Measurements from ENCODE around the gene ACCS.

Gene ACCS

DNA sequence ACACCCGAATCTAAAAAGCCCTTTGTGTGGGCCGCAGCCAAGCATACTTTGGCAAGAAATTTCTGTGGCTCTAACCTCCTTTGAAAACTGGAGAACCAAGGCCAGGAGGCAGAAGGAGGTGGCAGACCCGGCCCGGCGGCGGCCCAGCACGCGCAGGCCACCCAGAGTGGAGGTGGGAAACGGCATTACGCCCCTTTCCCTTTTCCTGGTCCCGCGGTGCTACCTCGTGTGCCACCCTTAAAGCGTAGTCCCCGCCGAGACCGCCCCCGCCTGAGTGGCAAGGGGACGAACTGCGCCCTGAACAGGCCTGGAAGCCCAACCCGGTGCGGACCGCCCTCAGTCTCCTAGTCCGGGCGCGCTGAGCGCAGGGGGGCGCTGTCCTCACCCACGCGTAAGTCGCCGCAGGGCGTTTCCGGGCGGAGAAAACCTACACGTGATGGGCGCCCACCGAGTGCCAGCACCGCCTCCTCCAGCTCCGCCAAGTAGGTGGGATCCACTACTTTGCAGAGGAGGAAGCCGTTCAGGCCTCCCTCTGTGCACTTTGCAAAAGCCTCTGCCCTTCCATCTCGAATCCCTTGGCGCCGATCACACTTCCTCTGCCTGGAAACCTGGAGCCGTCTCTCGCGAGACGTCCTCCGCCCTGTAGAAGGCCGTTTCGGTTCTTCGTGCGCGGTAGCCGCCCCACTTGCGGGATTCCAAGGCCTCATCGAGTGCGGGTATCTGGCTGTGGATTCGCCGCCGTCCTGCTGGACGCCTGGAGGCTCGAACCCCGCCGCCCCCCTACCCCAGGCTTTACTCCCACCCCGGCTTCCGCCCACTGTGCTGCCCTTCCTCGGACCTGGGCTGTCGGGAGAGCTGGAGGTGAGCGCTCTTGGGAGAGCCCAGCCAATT lies at the start of gene ACCS:
ACCS (plus strand) TSS at position 430 of the 891 bp plus-strand sequence. CDS start 1,358 bp downstream, outside the sequence.
- no peaks in the 10 kb centered on the region for H3K27me3 Mint-ChIP-seq
- peaks cover 24% of the 10 kb centered on the region for H3K4me1 Mint-ChIP-seq (ENCODE audit: low read depth)
- H3K27ac Mint-ChIP-seq: peak within 1 kb of the TSS; percentile 94
- H3K9me3 Mint-ChIP-seq: no peaks in the 10 kb centered on the region
- peak; percentile 89 for DNase-seq
- H3K36me3 Mint-ChIP-seq (ENCODE audit: low read depth): peaks cover 3% of the 10 kb centered on the region
- H3K4me3 Mint-ChIP-seq: peak within 1 kb of the TSS; percentile 81

- Mint-ChIP-seq H3K4me1 (ENCODE audit: low read depth) (peaks cover 4% of the 10 kb centered on the region), H3K4me3 (no peak overlapping the region)
Observed at GRCh38 chr11:44016546-44017442, 49.3 kb upstream of the ACCS start.

DNA sequence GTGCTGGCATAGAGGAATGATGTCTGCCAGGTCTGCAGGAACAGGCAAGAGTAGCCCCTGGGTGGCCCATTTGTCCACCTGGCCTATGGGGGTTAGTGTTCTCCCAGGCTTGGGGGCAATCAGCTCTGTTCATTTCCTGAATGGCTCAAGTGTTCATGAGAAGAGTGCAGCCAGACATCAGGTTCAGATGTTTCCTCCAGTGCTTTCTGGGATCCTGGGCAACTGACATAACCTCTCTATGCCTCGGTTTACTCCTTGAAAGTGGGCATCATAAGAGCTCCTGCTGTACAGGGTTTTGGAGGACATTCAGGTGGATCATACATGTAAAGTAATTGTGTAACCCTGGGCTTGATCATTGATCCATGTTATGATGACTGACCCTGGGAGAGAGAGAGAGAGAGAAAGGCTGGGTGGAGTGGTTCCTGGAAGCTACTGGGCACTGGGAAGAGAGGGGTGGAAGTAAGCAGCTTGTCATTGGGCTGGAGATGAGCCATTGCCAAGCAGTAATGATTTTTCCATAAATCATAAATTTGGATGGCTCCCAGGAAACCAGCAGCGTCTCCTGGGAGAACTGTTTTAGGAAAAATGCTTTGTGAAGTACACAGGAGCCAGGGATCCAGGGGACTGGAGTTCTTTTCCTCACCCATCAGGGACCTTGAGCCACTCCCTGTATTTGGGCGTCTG lies 48.5 kb upstream of the ACCS start:
- Mint-ChIP-seq H3K36me3 (ENCODE audit: low read depth) (no peaks in the 10 kb centered on the region), H3K4me3 (no peak overlapping the region), H3K27ac (no peak overlapping the region), H3K4me1 (ENCODE audit: low read depth) (peaks cover 4% of the 10 kb centered on the region), H3K9me3 (peaks cover 5% of the 10 kb centered on the region), H3K27me3 (peaks cover 6% of the 10 kb centered on the region)
- DNase-seq: no peak

More at GRCh38 chr11:44016546-44017442, 49.3 kb upstream of the ACCS start:
- H3K27me3 Mint-ChIP-seq: peaks cover 4% of the 10 kb centered on the region
- peaks cover 3% of the 10 kb centered on the region for H3K9me3 Mint-ChIP-seq
- no peak for DNase-seq
- no peaks in the 10 kb centered on the region for H3K36me3 Mint-ChIP-seq (ENCODE audit: low read depth)
- H3K27ac Mint-ChIP-seq: peak overlapping the region; percentile 5

DNA sequence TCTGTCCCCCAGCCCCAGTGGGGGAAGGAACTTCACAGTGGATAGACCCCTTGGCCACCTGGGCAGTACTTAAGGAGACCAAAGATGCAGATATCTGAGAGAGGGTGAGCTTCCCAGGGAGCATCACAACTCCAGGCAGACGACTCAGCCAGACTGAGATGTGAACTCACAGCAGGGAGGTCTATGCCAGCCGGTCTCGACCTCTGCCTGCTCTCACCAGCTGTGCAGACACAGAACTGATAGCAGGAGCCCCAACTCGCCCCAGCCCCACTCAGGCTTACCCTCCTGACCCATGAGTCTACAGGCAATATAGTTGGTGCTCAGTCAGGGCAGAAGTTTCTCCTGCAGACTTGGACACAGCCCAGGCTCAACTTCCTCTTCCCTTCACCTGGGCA lies 47.9 kb upstream of the ACCS start:
- H3K36me3 Mint-ChIP-seq (ENCODE audit: low read depth): no peaks in the 10 kb centered on the region
- H3K27ac Mint-ChIP-seq: no peak overlapping the region
- peaks cover 4% of the 10 kb centered on the region for H3K4me1 Mint-ChIP-seq (ENCODE audit: low read depth)
- H3K27me3 Mint-ChIP-seq: peaks cover 7% of the 10 kb centered on the region
- H3K9me3 Mint-ChIP-seq: peaks cover 6% of the 10 kb centered on the region
- DNase-seq: no peak
- no peak overlapping the region for H3K4me3 Mint-ChIP-seq

DNA sequence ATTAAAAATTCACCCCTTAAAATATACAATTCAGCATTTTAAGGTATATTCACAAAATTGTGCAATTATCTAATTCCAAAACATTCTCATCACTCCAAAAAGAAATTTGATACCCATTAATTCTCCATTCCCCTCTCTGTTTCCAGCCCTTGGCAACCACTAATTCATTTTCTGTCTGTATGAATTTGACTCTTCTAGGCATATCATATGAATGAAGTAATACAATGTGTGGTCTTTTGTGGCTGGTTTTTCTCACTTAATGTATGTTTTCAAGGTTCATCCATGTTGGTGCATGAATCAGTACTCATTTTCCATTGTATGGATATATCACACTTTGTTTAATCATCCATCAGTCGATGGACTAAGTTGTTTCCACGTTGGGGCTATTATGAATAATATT lies 47.2 kb upstream of the ACCS start:
- Mint-ChIP-seq H3K4me3 (no peak overlapping the region), H3K9me3 (peaks cover 6% of the 10 kb centered on the region), H3K4me1 (ENCODE audit: low read depth) (peaks cover 4% of the 10 kb centered on the region), H3K27ac (no peak overlapping the region), H3K27me3 (peaks cover 12% of the 10 kb centered on the region), H3K36me3 (ENCODE audit: low read depth) (no peaks in the 10 kb centered on the region)
- DNase-seq: no peak

DNA sequence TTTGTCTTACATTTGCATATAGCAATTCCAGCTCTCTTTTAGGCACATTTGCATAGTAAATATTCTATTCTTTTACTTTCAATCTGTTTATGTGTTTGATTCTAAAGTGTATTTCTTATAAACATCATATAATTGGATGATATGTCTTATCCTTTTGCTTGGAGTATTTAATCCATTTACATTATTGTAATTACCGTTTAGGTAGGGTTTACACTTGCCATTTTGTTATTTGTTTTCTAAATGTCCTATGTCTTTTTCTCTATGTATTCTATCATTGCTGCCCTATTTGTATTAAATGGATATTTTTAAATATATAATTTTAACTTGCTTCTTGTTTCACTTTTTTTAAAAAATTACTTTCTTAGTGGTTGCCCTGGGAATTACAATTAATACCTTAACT lies 41.1 kb upstream of the ACCS start:
- DNase-seq: no peak
- Mint-ChIP-seq H3K4me3 (no peak overlapping the region), H3K36me3 (ENCODE audit: low read depth) (no peaks in the 10 kb centered on the region)

DNA sequence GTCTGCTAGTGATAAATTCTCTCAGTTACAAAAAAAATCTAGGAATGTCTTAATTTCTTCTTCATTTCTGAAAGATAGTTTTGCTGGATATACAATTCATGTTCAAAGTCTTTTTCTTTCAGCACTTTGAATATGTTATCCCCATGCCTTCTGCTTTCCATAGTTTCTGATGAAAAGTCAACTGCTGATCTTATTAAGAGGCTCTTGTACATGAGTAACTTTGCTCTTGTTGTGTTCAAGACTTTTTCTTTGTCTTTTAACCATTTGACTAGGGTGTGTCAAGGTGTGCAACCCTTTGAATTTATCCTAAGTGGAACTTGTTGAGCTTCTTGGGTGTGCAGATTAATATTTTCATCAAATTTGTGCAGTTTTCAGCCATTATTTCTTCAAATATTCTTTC lies 40.3 kb upstream of the ACCS start:
- Mint-ChIP-seq H3K4me3 (no peak overlapping the region), H3K36me3 (ENCODE audit: low read depth) (no peaks in the 10 kb centered on the region), H3K27me3 (peaks cover 54% of the 10 kb centered on the region), H3K9me3 (peaks cover 21% of the 10 kb centered on the region), H3K4me1 (ENCODE audit: low read depth) (no peaks in the 10 kb centered on the region), H3K27ac (no peak overlapping the region)
- no peak for DNase-seq

More for the DNA sequence above, 41.1 kb upstream of the ACCS start:
- peaks cover 50% of the 10 kb centered on the region for H3K27me3 Mint-ChIP-seq
- H3K27ac Mint-ChIP-seq: no peak overlapping the region
- H3K4me1 Mint-ChIP-seq (ENCODE audit: low read depth): no peaks in the 10 kb centered on the region
- peaks cover 21% of the 10 kb centered on the region for H3K9me3 Mint-ChIP-seq

- no peak for DNase-seq
- Mint-ChIP-seq H3K4me3 (no peak overlapping the region), H3K27ac (no peak overlapping the region), H3K9me3 (peaks cover 15% of the 10 kb centered on the region), H3K4me1 (ENCODE audit: low read depth) (no peaks in the 10 kb centered on the region), H3K27me3 (peaks cover 59% of the 10 kb centered on the region), H3K36me3 (ENCODE audit: low read depth) (no peaks in the 10 kb centered on the region)
Observed at GRCh38 chr11:44028401-44028800, 37.7 kb upstream of the ACCS start.

DNA sequence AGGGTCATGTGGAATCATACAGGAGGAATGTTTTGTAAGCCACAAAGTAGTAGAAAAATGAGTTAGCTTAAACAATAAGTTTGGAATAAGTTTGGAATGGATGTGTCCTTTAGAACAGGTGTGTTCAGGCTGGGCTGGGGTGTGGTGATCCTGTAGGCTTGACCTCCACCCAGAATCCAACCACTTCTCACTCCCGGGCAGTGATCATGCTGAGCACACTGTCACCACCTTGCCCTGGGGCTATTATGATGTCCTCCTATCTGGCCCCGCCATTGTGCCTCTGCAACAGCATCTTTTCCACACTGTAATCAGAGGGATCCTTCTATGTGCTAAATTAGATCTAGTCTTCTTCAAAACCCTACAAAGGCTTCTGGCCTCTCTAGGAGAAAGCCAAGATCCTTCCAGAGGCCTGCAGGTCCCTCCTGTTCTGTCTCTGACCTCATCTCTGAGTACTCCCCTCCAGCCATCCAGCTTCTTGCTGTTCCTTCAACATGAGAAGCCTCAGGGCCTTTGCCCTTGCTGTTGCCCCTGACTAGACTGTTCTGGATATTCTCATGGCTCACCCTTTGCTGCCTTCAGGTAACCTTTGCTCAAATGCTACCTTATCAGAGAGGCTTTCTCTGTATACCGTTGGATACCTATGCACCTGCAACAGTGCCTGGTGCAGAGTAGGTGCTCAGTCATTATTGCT lies 37.1 kb upstream of the ACCS start:
- H3K4me3 Mint-ChIP-seq: no peak overlapping the region
- H3K4me1 Mint-ChIP-seq (ENCODE audit: low read depth): no peaks in the 10 kb centered on the region
- peaks cover 15% of the 10 kb centered on the region for H3K9me3 Mint-ChIP-seq
- no peaks in the 10 kb centered on the region for H3K36me3 Mint-ChIP-seq (ENCODE audit: low read depth)
- DNase-seq: no peak
- H3K27me3 Mint-ChIP-seq: peaks cover 56% of the 10 kb centered on the region
- no peak overlapping the region for H3K27ac Mint-ChIP-seq

DNA sequence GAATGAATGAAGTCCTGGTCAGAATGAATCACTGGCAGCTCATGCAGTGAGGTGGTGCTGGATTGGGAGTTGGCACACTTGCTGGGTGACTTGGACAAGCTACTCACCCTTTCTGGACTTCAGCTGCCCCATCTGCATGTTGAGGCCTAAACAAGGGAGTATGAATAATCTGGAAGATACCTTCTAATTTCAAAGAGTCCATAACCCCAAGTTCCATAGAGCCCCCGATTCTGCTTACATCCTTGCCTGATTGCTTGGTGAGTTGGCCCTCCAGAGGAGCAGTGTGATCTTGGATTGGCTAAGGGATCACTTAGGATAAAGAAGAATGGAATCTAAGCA lies 36.6 kb upstream of the ACCS start:
- Mint-ChIP-seq H3K9me3 (peaks cover 15% of the 10 kb centered on the region), H3K36me3 (ENCODE audit: low read depth) (no peaks in the 10 kb centered on the region), H3K27me3 (peaks cover 50% of the 10 kb centered on the region), H3K27ac (no peak overlapping the region), H3K4me1 (ENCODE audit: low read depth) (no peaks in the 10 kb centered on the region), H3K4me3 (no peak overlapping the region)
- no peak for DNase-seq

GRCh38 chr11:44029977-44030911 lies 35.8 kb upstream of the ACCS start:
- no peaks in the 10 kb centered on the region for H3K4me1 Mint-ChIP-seq (ENCODE audit: low read depth)
- H3K27me3 Mint-ChIP-seq: peaks cover 48% of the 10 kb centered on the region
- no peak for DNase-seq

GRCh38 chr11:44030996-44031395 lies 35.1 kb upstream of the ACCS start:
- Mint-ChIP-seq H3K27ac (no peak overlapping the region), H3K4me3 (no peak overlapping the region), H3K36me3 (ENCODE audit: low read depth) (no peaks in the 10 kb centered on the region), H3K9me3 (peaks cover 11% of the 10 kb centered on the region), H3K27me3 (peaks cover 43% of the 10 kb centered on the region), H3K4me1 (ENCODE audit: low read depth) (no peaks in the 10 kb centered on the region)
- DNase-seq: no peak

More at GRCh38 chr11:44029977-44030911, 35.8 kb upstream of the ACCS start:
- no peak overlapping the region for H3K27ac Mint-ChIP-seq
- H3K36me3 Mint-ChIP-seq (ENCODE audit: low read depth): no peaks in the 10 kb centered on the region
- no peak overlapping the region for H3K4me3 Mint-ChIP-seq
- peaks cover 15% of the 10 kb centered on the region for H3K9me3 Mint-ChIP-seq

GRCh38 chr11:44031549-44031948 lies 34.5 kb upstream of the ACCS start:
- H3K27ac Mint-ChIP-seq: no peak overlapping the region
- no peaks in the 10 kb centered on the region for H3K4me1 Mint-ChIP-seq (ENCODE audit: low read depth)
- H3K9me3 Mint-ChIP-seq: peaks cover 6% of the 10 kb centered on the region
- H3K27me3 Mint-ChIP-seq: peaks cover 39% of the 10 kb centered on the region
- no peak overlapping the region for H3K4me3 Mint-ChIP-seq
- H3K36me3 Mint-ChIP-seq (ENCODE audit: low read depth): no peaks in the 10 kb centered on the region
- DNase-seq: no peak

Measured in activated T-cell treated with anti-CD3 and anti-CD28 coated beads, Interleukin-2, amount 50 U/mL, for 24 hours (primary cell).